ENCODE data around the gene UVRAG. TPM values are rescaled to one million over a fixed set of nuclear protein-coding genes. Genes with fewer than 3 reads are reported as not detected.
"Not testable (repeated sequence)": the region's sequence is repeated elsewhere in the genome, so short reads cannot be mapped to it uniquely, and the experiment has no call there.

UVRAG gene
- total RNA-seq, 1 donor from 2014 or later: 14.7 TPM

DNA sequence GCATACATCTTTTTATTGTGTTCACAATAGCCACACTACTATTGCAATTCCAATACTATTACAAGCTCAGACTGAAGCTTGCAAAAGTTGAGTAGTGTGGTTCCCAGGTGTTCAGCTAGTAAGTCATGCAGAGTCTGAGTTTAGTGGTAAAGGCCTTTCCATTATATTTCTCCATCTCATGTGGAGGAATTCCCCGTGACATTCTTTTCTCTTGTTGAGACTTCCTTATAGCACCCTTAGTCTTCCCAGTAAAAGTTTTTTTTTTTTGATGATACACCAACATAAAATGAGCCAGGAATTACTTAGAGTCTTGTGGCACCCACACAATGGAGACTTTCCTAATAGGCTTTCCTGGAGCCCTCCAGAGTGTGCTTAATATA is 110.8 kb downstream of the UVRAG start:
- intact Hi-C loops (cut with DNase I): no loop called here
- DNase-seq (no peak), ATAC-seq (ENCODE audit: poor library complexity) (peak; percentile 9)

DNA sequence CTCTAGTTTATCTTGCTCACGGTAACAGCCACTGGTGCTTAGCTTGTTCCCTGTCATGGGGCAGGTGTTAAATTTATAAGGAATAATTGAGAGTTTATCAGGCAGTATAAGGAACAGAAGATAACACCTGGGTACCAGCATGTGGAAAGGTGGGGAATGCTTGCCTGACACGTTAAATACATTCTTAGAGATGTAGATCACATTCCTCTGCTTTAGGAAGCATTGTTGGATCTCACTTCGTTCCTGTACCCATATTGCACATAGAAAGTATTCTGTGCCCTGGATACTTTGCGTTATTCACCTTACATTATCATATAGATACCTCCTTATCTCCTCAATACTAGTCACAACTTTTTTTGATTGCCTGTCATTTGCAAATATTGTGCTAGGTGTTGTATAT is 114.7 kb downstream of the UVRAG start:
- ATAC-seq (ENCODE audit: poor library complexity) (no peak), DNase-seq (no peak)
- intact Hi-C loops (cut with DNase I): no loop called here

DNA sequence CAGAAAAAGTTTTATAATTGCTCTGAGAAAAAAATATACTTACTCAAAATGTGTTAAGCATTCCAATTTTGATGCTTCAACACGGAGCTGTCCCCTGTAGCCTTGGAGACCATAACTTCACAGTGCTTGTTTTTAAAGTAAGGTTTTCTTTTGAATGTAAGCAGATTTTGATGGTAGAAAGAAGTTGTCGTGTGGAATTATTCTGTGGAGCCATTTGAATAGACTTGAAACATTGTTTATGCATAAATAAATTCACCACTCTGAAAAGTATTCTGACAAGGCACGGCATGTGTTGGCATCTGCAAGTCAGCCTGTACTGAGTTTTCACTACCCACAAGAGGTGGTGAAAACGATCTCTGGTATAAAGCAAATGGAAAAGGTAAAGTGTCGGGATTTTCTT is 115.5 kb downstream of the UVRAG start:
- ATAC-seq (ENCODE audit: poor library complexity) (no peak), DNase-seq (no peak)
- intact Hi-C loops (cut with DNase I): no loop called here

DNA sequence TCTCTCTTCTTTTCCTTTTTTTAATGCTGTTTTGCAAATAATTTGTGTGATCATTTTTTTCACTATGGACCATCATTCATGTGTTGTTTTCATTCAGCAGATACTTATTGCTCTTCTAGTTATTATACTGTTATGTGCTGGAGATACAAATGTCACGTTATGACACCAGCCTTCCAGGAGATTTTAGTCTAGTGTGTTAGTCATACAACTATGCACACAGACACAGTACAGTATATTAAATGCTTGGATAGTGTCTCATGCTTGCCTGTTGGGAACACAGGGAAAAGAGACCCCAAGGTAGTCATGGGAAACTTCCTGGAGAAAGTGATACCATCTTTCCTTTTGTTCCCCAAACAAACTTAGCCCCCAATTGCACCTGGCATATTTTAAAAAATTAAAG is 116.1 kb downstream of the UVRAG start:
- ATAC-seq (ENCODE audit: poor library complexity): no peak
- intact Hi-C loops (cut with DNase I): no loop called here
- no peak for DNase-seq

DNA sequence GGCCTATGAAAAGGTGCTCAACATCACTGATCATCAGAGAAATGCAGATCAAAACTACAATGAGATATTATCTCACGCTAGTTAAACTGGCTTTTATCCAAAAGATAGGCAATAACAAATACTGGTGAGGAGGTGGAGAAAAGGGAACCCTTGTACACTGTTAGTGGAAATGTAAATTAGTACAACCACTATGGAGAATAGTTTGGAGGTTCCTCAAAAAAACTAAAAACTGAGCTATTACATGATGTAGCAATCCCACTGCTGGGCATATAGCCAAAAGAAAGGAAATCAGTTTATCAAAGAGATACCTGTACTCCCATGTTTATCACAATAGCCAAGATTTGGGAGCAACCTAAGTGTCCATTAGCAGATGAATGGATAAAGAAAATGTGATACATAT is 118.7 kb downstream of the UVRAG start:
- intact Hi-C loops (cut with DNase I); DNase-seq; ATAC-seq (ENCODE audit: poor library complexity): not testable (repeated sequence)

DNA sequence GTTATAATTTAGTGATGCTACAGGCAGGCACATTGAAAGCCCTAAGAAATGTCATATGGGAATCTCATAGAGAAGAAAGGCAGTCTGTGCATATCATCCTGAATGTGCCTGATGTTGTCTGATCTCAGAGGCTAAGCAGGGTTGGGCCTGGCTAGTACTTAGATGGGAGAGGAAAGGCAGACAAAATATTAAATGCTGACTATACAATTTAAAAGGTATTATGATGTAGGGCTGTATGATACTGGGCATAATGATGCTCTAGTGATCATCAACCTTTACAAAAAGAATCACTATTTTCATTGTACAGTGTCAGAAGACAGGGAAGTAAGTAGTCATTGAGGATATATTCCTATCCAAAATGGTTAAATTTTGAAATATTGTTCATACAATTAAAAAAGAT is 119.8 kb downstream of the UVRAG start:
- ATAC-seq (ENCODE audit: poor library complexity) (no peak), DNase-seq (no peak)
- intact Hi-C loops (cut with DNase I): no loop called here

DNA sequence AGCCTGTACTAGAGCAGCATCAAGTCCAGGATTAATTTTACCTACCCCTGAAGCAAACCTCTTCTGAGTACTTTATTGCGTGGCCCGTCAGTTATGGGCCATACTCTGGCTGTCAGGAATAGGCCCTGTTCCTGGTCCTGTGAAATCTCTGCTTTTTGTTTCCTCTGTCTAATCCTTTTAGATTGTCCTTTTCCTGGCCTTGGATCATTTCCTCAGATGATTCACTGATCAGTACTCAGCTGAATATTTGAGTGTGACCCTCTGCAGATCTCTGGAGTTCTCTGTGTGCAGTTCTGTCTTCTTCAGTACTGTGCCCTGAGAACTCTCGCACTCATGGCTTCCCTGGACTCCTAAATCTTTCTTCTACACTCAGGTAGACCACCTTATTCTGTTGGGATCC is 123.5 kb downstream of the UVRAG start:
- DNase-seq (no peak), ATAC-seq (ENCODE audit: poor library complexity) (peak; percentile 36)
- intact Hi-C loops (cut with DNase I): no loop called here

DNA sequence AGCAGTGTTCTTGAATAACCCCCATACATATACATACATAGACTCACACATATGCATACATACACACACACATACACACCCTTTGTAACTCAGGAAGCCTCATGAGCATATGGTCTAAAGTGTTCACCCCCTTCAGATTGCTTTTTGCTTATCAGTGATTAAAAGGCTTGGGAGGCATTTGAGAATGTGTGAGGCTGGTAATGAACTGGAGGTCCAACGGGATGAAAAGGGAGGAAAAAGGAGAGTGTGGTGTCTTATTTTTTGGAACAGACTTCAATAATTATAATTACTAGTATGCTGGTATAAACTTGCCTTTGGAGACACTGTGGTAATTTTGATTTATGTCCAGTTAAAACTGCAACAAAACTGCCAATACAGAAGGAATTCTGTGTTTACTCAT is 124.5 kb downstream of the UVRAG start:
- DNase-seq (no peak), ATAC-seq (ENCODE audit: poor library complexity) (no peak)
- intact Hi-C loops (cut with DNase I): no loop called here

DNA sequence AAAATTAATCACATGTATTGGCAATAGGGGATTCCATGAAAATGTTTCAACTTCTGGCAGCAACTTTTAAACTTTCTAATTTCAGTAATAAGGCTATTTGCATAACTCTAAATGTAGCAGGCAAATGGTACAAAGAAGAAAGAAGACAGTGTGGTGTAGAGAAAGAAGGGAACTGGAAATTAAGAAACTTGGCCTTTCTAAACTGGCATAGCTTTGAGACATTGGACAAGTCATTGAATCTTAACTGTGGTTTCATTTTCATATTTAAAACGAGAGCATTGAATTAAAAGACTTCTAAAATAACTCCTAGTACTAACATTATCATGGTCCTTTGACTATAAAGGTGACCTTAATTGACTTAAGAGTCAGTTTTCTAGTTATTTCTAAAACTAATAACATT is 125.0 kb downstream of the UVRAG start:
- no peak for DNase-seq
- intact Hi-C loops (cut with DNase I): no loop called here

DNA sequence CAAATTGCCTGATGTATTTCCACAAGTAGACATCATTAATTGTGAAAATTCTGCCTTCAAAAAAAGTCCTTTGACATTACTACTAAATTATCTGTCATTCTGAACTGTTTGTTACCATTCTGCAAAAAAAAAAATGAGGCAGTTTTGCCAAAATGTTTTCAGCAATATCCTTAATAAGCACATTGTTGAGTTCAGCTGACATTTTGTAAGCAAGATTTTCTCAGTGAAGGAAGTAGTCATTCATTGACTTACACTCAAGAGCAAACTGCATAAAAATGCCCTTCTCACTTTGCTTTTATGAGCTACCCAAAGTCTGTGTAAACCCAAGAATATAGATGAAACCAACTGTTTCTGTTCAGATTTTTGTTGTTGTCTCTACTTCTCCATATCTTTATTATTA is 125.9 kb downstream of the UVRAG start:
- DNase-seq (no peak), ATAC-seq (ENCODE audit: poor library complexity) (peak; percentile 41)

More for the DNA sequence above, 125.0 kb downstream of the UVRAG start:
- ATAC-seq (ENCODE audit: poor library complexity): no peak

DNA sequence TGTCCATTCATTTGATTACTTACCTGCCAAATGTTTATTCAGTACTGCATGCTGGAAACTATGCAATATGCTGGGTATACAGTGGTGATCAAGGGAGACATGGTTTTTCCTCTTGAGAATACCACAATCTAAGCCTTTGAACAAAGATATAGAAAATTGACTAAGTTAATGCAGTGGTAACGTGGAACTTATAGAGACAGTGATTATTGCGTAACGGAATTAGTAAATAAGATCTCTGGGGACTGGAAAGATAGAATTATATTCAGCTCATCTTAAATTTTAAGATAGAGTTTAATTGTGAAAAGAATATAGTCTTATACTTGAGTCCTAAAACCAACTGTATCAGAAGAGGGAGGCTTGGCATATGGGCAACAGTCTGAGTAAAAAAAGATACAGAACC is 129.5 kb downstream of the UVRAG start:
- intact Hi-C loops (cut with DNase I): no loop called here
- DNase-seq (no peak), ATAC-seq (ENCODE audit: poor library complexity) (no peak)

More for the DNA sequence above, 125.9 kb downstream of the UVRAG start:
- intact Hi-C loops (cut with DNase I): no loop called here

DNA sequence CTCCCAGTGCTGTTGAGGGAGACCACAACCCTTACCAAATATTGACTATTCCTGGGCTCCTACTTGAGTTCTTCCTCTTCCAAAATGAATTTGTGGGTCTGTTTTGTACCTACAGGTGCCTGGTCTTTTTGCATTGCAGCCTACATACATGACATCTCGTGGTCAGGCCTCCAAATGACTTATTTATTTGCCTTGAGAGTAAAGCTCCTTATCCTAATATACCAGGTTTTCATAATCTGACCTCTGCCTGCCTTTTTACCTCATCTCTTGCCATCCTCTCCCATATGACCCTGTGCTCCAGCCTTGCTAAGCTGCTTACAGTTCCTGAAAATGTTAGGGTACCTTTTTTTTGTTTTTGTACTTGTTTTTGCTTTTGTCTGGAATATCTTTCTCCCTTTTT is 130.4 kb downstream of the UVRAG start:
- intact Hi-C loops (cut with DNase I): no loop called here
- DNase-seq: no peak
- ATAC-seq (ENCODE audit: poor library complexity): no peak

DNA sequence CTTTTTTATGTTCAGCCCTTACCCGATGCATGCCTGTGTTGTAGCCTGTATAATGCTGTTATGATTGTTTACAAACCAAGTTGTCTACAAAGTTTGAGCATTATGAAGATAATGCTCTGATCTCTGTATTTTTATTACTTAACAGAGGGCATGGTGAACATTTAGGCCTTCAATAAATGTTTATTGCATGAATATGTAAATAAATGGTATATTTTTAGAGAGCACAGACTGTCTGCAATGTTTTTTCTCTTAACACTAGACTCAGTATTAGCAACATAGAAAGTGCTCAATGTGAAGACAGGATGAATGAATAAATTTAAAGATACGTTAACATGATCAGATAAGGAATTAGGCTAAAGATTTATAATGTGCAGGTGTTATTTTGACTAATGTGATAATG is 130.9 kb downstream of the UVRAG start:
- ATAC-seq (ENCODE audit: poor library complexity) (no peak), DNase-seq (no peak)
- intact Hi-C loops (cut with DNase I): no loop called here

DNA sequence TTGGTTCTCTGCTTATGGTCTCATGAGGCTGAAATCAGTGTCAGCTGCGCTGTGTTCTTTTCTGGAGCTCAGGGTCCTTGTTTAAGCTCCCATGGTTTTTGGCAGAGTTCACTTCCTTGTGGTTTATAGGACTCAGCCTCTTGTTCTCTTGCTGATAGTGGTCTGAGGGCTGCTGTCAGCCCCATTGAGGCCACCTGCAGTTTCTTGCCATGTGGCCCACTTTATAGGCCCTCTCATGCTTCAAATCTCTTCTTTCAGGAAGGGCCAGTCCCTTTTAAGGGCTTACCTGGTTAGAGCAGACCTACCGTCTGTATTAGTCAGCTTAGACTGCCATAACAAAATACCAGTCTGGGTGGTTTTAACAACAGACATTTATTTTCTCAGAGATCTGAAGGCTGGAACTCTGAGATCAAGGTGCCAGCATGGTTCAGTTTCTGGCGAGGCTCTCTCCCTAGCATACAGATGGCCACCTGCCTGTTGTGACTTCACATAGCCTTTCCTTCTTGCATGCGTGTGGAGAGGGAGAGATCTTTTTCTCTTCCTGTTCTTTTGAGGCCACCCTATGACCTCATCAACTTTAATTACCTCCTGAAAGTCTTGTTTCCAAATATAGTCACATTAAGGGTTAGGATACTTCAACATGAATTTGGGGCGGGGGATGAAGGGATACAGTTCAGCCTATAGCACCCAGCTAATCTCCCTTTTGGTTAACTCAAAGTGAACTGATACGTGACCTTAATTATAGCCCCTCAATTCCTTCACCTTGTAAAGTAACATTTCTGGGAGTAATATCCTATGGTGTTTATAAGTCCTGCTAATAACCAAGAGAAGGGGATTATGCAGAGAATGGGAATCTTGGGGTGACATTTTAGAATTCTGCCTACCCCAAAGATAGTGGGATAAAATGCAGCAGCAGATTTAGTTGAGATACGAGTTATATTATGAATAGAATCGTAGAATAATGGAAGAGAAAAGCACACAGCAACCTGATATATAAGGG is 131.8 kb downstream of the UVRAG start:
- ATAC-seq (ENCODE audit: poor library complexity): peak; percentile 82
- intact Hi-C loops (cut with DNase I): no loop called here
- no peak for DNase-seq

DNA sequence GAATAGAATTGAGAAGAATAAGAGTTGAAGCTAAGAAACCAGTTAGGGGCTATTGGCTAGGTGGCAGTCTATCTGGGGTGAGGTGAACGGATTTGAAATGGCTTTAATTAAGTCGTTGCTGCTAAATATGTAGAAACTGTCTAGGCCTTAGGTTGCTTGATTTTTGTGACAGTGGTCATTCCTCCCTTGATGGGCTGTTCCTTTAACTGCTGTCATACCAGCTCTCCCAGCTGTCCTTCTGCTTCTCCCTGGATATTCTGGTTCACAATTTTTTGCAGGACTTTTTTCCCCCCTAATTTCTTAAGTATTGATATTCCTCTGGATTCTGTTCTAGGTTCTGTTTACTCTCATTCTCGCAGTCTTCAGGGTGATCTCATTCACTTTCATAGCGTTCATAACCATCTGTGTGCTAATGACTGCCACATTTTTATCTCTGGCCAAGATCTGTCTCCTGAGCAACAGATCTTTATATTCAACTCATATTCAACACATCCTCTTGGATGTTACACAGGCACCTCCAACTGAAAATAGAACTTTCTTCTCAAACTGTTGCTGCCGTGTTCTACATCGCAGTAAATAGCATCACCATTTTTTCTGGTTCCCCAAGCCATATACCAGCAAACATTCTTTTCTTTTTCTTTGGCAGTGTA is 134.1 kb downstream of the UVRAG start:
- ATAC-seq (ENCODE audit: poor library complexity): no peak
- intact Hi-C loops (cut with DNase I): no loop called here

DNA sequence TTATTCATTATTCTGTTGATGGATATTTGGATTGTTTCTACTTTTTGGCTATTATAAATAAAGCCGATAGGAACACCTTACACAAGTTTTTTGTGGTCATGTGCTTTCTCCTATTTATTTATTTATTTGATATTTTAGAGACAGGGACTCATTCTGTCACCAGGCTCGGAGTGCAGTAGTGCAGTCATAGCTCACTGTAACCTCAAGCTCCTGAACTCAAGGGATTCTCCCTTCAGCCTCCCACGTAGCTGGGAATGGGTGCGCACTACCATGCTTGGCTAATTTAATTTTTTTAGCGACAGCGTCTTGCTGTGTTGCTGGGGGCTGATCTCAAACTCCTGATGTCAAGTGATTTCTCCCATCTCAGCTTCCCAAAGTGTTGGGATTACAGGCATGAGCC is 135.1 kb downstream of the UVRAG start:
- intact Hi-C loops (cut with DNase I): no loop called here
- ATAC-seq (ENCODE audit: poor library complexity) (no peak), DNase-seq (no peak)

More for the DNA sequence above, 134.1 kb downstream of the UVRAG start:
- no peak for DNase-seq

DNA sequence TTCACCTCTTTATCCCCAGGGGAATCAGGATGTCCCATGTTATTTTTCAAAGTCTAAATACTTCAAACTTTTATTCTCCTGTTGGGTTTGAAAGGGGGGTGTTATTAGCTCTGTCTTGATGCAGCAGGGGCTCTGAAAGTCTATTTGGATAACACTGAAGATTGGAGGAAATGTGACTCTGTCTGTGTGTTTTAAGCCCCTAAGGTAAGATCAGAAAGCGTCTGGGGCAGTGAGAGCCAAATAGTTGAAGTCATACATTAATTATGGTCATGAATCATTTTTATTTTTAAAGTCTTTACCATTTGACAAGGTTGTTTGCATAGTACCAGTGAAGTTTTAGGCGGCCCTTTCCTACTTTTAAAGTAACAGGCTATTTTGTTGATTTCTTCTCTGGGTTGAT is 139.0 kb downstream of the UVRAG start:
- ATAC-seq (ENCODE audit: poor library complexity) (no peak), DNase-seq (no peak)
- intact Hi-C loops (cut with DNase I): no loop called here

DNA sequence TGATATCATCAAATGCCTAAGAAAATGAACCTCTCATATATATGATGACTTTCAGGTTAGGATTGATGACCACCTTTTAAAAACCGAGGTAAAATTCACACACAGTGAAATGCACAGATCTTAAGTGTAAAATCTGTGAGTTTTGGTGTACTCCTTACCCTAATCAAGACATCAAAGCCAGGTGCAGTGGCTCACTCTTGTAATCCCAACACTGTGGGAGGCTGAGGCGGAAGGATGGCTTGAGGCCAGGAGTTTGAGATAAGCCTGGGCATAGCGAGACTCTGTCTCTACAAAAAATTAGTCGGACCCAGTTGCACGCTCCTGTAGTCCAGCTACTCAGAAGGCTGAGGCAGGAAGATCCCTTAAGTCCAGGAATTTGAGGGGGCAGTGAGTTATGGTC is 140.4 kb downstream of the UVRAG start:
- intact Hi-C loops (cut with DNase I): no loop called here
- no peak for DNase-seq
- ATAC-seq (ENCODE audit: poor library complexity): no peak

DNA sequence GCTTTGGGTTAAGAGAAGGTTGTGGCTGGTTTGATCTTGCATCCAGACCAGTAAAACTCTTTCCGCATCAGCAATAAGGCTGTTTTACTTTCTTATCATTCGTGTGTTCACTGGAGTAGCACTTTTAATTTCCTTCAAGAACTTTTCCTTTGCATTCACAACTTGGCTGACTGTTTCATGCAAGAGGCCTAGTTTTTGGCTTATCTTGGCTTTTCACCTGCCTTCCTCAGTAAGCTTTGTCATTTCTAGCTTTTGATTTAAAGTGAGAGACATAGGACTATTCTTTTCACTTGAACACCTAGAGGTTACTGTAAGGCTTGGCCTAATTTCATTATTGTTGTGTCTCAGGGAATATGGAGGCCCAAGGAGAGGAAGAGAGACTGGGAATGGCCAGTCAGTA is 144.5 kb downstream of the UVRAG start:
- no peak for DNase-seq
- ATAC-seq (ENCODE audit: poor library complexity): no peak
- intact Hi-C loops (cut with DNase I): no loop called here

DNA sequence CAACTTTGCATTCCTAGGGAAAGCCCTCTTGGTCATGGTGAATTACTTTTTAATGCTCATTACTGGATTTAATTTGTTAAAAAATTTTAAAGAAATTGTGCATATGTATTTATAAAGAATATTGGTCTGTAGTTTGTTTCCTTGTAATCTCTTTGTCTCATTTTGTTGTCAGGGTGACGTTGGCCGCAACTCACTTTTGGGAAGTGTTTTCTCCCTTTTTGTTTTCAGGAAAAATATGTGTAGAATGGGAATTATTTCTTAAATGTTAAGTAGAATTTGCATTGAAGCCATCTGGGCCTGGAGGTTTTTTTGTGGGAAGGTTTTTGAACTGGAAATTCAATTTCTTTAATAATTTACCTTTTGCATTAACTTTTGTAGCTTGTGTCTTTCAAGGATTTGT is 149.1 kb downstream of the UVRAG start:
- intact Hi-C loops (cut with DNase I): no loop called here
- DNase-seq (no peak), ATAC-seq (ENCODE audit: poor library complexity) (no peak)
